Ammon's horn (tissue), 1 donor: ENCODE data around the gene IGFBP7.

Experiments used
- DNase-seq: peaks from one replicate; pipeline ENCODE4 v3.0.0-alpha.2; 2016; ENCODE audit warnings: low spot score

The IGFBP7 gene

GRCh38 chr4:57129477-57129876 lies 19.3 kb upstream of the IGFBP7 start:
- DNase-seq, result no peak

DNA sequence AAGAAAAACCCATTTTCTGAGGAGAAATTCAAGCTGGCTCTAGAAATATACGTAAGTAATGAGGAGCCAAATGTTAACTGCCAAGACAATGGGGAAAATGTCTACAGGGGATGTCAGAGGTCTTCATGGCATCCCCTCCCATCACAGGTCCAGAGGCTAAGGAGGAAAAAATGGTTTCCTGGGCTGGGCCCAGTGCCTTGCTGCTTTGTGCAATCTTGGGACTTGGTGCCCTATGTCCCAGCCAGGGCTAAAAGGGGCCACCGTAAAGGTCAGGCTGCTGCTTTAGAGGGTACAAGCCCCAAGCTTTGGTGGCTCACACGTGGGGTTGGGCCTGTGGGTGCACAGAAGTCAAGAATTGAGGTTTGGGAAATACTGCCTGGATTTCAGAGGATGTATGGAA lies 17.2 kb upstream of the IGFBP7 start:
- no peak for DNase-seq

DNA sequence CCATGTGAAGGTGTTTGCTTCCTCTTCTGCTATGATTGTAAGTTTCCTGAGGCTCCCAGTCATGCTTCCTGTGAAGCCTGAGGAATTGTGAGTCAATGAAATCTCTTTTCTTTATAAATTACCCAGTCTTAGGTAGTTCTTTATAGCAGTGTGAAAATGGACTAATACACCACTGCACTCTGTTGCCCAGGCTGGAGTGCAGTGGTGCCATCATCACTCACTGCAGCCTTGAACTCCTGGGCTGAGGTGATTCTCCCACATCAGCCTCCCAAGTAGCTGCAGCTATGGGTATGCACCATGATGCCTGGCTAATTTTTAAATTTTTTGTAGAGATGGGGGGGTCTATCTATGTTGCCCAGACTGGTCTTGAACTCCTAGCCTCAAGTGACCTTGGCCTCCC lies 15.8 kb upstream of the IGFBP7 start:
- DNase-seq, result no peak

GRCh38 chr4:57124145-57124544 lies 14.0 kb upstream of the IGFBP7 start:
- DNase-seq, result no peak

DNA sequence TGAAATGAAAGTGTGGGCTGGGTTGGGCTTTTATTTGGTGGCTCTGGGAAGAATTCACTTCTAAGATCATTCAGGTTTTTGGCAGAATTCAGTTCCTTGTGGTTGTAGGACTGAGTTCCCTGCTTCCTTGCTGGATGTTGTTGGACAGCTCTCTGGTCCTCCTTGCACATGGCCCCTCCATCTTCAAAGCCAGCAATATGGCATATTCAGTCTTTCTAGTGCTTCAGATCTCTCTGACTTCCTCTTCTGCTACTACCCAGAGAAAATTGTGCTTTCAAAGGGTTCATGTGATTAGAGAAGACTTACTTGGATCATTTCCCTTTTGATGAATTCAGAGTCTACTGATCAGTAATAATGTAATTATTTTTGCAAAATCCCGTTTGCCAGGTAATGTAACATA lies 12.8 kb upstream of the IGFBP7 start:
- no peak for DNase-seq

DNA sequence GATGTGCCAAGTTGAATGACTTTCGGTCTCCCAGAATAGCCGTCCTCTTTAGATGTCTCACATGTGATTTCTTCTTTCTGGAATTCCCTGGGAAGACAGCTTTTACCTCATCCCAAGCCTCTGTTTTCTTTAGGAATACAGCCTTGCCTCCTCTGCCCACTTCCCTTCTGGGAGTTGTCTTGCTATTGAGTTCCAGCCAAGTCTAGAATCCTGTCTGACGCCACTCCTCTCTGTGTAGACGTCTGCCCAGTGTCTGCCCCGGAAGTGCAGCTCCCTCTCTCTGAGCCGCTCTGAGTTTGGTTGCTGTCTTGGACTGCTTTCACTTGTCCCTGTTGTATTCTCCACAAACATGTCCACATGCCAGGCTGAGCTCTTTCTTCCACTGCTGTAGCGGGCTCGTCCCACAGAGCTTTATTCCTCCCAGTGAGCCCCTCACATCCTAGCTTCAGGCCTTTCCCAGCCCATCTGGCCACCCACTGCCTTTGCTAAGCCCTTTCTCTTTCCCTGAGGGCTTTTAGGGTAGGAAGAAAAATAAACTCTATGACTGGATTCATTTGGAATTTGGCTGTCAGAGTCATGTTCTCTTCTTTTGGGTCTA lies 9.0 kb upstream of the IGFBP7 start:
- DNase-seq, result peak; percentile 53

DNA sequence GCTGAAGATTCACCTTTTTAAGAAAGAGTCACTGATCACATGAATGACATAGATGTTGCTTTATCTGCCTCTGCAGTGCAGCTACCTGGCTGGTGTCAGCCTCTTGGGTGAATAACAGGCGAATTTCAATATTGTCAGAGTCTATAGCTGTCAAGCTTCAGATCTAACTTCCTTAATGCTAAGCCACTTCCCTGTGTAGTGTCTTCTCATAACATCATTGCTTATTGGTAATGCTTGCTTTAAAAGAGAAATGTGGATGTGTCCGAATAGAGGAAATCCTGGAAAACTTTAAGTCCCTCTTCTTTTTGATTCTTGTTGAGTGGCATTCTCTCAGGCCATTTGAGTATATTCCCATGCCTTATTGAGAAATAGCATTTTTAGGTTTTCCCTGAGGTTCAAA lies 7.3 kb upstream of the IGFBP7 start:
- DNase-seq, result no peak

- DNase-seq, result no peak
Measured at GRCh38 chr4:57116245-57116644, 6.1 kb upstream of the IGFBP7 start.

DNA sequence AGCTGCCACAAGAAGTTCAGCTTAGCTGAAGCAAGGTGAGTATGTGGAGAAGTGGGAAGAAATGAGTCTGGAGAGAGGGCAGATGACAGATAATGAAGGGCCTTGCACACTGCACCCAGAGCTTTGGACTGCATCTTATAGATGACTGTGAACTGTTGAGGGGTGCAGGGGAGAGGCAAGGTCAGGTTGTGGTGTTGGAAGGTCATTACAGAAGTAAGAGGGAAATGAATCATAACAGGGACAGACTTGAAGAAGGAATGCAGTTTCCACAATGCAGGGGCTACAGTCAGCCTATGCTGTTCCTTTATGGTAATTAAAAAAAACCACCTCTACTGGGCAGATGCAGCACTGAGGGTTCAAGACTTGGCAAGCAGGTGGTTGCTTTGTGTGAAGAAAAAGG lies 4.8 kb upstream of the IGFBP7 start:
- DNase-seq, result no peak

GRCh38 chr4:57113870-57114269 lies 3.7 kb upstream of the IGFBP7 start:
- DNase-seq, result peak; percentile 40

- peak; percentile 78 for DNase-seq
Measured at GRCh38 chr4:57110640-57111511, 691 bp upstream of the IGFBP7 start.

GRCh38 chr4:57109411-57109846 lies 756 bp downstream of the IGFBP7 start:
- no peak for DNase-seq

- no peak for DNase-seq
Measured at GRCh38 chr4:57106181-57106580, 4.0 kb downstream of the IGFBP7 start.

- no peak for DNase-seq
Measured at GRCh38 chr4:57104706-57105560, 5.3 kb downstream of the IGFBP7 start.

GRCh38 chr4:57103051-57103450 lies 7.1 kb downstream of the IGFBP7 start:
- DNase-seq, result peak; percentile 33

GRCh38 chr4:57102050-57102624 lies 8.0 kb downstream of the IGFBP7 start:
- no peak for DNase-seq

DNA sequence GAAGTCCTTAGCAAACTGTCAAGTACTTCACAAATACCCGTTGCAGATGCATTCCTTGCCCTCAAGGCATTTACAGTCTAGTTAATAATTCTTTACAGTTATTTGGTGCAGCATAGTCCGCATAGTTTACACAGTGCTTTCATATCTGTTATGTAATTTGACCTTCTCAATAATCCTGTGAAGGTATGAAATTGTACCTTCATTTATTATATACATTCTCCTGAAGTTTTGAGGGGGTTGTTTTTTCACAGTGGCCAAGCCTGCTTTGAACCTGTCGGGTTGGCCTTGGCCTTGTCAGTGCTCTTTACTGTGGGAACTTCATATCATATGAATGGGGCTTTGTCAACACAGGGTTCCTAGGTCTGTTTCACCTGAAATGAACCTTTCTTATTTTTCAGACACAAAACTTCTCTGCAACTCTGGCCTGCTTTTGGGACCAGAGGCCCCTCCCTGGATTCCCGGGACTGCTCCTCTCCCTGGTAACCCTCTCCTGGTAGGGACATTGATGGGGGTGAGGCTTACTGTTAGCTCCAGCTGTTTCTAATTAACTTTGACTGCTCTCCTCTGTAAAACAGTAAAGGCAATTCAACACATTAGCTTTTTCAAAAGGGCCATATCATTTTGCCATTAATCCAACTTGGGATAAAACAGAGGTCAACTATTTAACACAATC lies 9.1 kb downstream of the IGFBP7 start:
- no peak for DNase-seq

DNA sequence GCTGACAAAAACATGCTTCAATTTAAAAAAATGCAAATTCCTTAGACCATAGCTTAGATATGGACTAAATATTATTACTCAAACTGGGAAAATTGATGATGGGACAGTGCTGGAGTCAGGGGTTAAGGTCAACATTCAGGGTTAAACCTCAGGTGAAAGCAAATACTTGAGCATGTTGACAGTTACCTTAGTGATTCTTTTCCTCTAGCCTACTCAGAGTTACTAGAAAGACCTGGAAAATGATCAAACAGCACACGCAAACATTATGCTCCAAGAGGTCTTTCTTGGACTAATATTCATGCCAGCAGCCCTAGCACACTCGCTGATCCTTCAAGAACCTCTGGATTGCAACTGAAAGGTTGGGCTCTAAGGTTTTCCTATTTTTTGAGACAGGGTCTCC lies 10.8 kb downstream of the IGFBP7 start:
- DNase-seq, result no peak

DNA sequence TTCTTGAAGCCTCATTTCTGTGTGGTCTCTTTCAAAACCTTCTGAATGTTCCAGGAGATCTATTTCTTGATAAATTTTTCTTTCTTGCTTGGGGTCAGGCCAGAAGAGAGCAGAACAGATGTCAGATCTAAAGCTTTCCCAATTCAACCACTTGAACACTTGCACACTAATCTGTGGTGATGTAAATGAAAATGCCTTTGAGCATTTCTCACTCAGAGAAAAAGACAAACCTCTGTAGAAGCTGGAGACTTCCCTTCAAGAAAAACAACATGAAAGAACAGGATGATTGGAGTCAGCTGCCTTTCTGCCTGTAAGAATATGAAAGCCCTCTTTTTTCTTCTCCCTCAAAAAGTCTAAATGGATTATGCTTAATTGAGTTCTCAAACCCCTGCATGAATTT lies 11.2 kb downstream of the IGFBP7 start:
- no peak for DNase-seq

DNA sequence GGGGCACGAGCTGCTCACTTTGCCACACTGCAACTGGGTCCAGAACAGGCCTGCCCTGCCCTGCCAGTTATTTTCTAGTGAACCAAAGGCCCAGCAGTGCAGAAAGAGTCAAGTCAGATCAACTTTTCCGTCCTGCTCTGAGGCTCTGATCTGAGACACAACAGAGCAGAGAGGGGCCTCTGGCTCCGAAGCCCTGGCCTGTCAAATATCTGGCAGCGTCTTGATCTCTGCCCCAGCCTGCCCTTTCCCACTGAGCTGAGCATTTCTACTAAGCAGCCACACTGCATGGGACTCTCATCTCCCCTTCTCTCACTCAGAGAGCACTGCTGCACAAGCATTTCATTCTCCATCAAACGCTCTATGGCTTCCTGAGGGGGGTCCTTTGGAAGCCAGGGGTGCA lies 11.8 kb downstream of the IGFBP7 start:
- DNase-seq, result no peak

DNA sequence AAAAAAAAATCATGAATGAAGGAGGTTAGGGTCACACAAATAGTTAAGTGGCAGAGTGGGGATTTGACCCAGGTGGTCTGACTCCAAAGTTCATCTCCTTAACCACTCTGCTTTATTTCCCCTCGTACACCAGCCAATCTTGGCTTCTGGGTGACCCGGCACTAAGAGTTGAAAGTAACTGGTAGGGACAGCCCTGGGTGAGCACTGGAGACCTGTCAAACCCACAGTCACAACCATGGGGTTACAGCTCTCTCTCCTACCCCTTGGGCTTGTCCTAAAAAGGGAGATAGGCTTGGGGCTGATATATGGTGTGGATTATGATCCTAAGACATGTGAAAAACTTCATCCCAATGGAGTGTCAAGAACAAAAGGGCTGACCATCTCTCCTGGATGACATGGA lies 12.5 kb downstream of the IGFBP7 start:
- no peak for DNase-seq

DNA sequence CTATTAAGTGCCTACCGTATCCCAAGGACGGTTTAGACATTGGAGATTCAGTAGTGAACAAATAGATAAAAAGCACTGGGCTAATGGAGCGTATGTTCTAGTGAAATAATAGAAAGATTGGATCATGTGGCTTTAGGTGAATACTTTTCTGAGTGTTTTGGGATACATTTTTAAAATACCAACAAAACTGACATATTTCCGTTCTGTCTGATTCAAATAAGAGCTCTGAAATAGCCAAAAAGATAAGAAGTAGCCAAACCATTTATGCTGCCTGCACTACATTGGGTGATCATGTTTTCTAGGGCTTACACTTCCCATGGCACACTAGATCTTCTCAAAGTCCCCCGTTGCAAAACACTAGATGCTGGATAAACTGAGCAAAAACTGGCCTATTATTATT lies 14.2 kb downstream of the IGFBP7 start:
- DNase-seq, result no peak
